Measurements from ENCODE around the gene MIB2. TPM values are rescaled to one million over a fixed set of nuclear protein-coding genes. Genes with fewer than 3 reads are reported as not detected.
A peak's percentile ranks its signal among the peaks of the same experiment; 100 is the strongest.

Gene MIB2
- total and polyA plus RNA-seq, 9 donors, result 1.8 to 110 (median 79.5) TPM

GRCh38 chr1:1604374-1605033 is 10.8 kb upstream of the MIB2 start:
- intact Hi-C loops (cut with DNase I), result no loop called here
- peaks cover 3% of the 10 kb centered on the region for H3K4me1 ChIP-seq (ENCODE audit: insufficient read depth)
- H3K27me3 ChIP-seq, result peaks cover 8% of the 10 kb centered on the region
- H3K9me3 ChIP-seq, result no peaks in the 10 kb centered on the region
- WGBS, 3 donors, result 78 to 87% (median 78%) methylated on average over 14 to 15 of the region's 15 CpGs
- TF ChIP-seq EP300 (IDR thresholded peaks at IDR 0.05) (no peak), POLR2A (IDR thresholded peaks at IDR 0.05) (no peak), CTCF (IDR thresholded peaks at IDR 0.05) (no peak)
- DNase-seq, result no peak
- no peak overlapping the region for H3K27ac ChIP-seq
- H3K36me3 ChIP-seq, result no peaks in the 10 kb centered on the region
- H3K4me3 ChIP-seq, result no peak overlapping the region

GRCh38 chr1:1605034-1605591 is 10.2 kb upstream of the MIB2 start:
- H3K36me3 ChIP-seq, result no peaks in the 10 kb centered on the region
- TF ChIP-seq POLR2A (IDR thresholded peaks at IDR 0.05), result no peak
- H3K4me3 ChIP-seq, result no peak overlapping the region
- no peak overlapping the region for H3K27ac ChIP-seq
- H3K4me1 ChIP-seq (ENCODE audit: insufficient read depth), result peaks cover 3% of the 10 kb centered on the region
- intact Hi-C loops (cut with DNase I), result no loop called here
- DNase-seq, result peak in 1 of 5 donors; percentile 10
- no peaks in the 10 kb centered on the region for H3K9me3 ChIP-seq
- peaks cover 8% of the 10 kb centered on the region for H3K27me3 ChIP-seq
- 63 to 71% (median 70%) methylated on average over 13 to 14 of the region's 14 CpGs for WGBS, 3 donors

GRCh38 chr1:1605724-1606123 is 9.6 kb upstream of the MIB2 start:
- Histone ChIP-seq H3K4me1 (ENCODE audit: insufficient read depth) (no peaks in the 10 kb centered on the region), H3K4me3 (no peak overlapping the region), H3K36me3 (no peaks in the 10 kb centered on the region), H3K27me3 (peaks cover 3% of the 10 kb centered on the region), H3K9me3 (no peaks in the 10 kb centered on the region), H3K27ac (no peak overlapping the region)
- no peak for TF ChIP-seq CTCF (IDR thresholded peaks at IDR 0.05)
- TF ChIP-seq POLR2A (IDR thresholded peaks at IDR 0.05), result no peak
- TF ChIP-seq EP300 (IDR thresholded peaks at IDR 0.05), result no peak
- WGBS, 3 donors, result 82 to 85% (median 83%) methylated on average over 9 to 17 of the region's 17 CpGs
- intact Hi-C loops (cut with DNase I), result no loop called here
- peak in 1 of 5 donors; percentile 12 for DNase-seq

GRCh38 chr1:1606232-1606631 is 9.1 kb upstream of the MIB2 start:
- 75 to 87% (median 80%) methylated on average over 10 to 13 of the region's 13 CpGs for WGBS, 3 donors

GRCh38 chr1:1609822-1610485 is 5.3 kb upstream of the MIB2 start:
- Histone ChIP-seq H3K9me3 (no peaks in the 10 kb centered on the region), H3K4me3 (no peak overlapping the region), H3K4me1 (ENCODE audit: insufficient read depth) (peaks cover 9% of the 10 kb centered on the region), H3K27ac (no peak overlapping the region), H3K27me3 (no peaks in the 10 kb centered on the region), H3K36me3 (no peaks in the 10 kb centered on the region)
- TF ChIP-seq EP300 (IDR thresholded peaks at IDR 0.05) (no peak), POLR2A (IDR thresholded peaks at IDR 0.05) (no peak)
- intact Hi-C loops (cut with DNase I), result no loop called here
- DNase-seq, result peak in 1 of 5 donors; percentile 12
- WGBS, 3 donors, result 61 to 71% (median 70%) methylated on average over 12 of the region's 12 CpGs

More at GRCh38 chr1:1606232-1606631, 9.1 kb upstream of the MIB2 start:
- no peak overlapping the region for H3K27ac ChIP-seq
- DNase-seq, result peak in 1 of 5 donors; percentile 11
- no peaks in the 10 kb centered on the region for H3K36me3 ChIP-seq
- no peak overlapping the region for H3K4me3 ChIP-seq
- intact Hi-C loops (cut with DNase I), result no loop called here
- H3K9me3 ChIP-seq, result no peaks in the 10 kb centered on the region
- no peak for TF ChIP-seq POLR2A (IDR thresholded peaks at IDR 0.05)
- TF ChIP-seq EP300 (IDR thresholded peaks at IDR 0.05), result no peak
- no peaks in the 10 kb centered on the region for H3K27me3 ChIP-seq
- no peaks in the 10 kb centered on the region for H3K4me1 ChIP-seq (ENCODE audit: insufficient read depth)

All from ovary (tissue), 9 donors.